Naive thymus-derived CD4-positive, alpha-beta T cell (primary cell): ENCODE measurements around the gene SMARCAL1. TPM values are rescaled to one million over a fixed set of nuclear protein-coding genes. Genes with fewer than 3 reads are reported as not detected.

ENCODE experiments used
- ATAC-seq: fragments of 150-1000 bp; cut with Tn5 transposase; 2 replicates; pipeline ENCODE4 v1.10.0; 2021; ENCODE audit warnings: mild to moderate bottlenecking, moderate library complexity
- CTCF ChIA-PET: fragments of 350-600 bp; sonication (Branson Sonifier 250); formaldehyde crosslinking; loops from one replicate; lab custom pipeline; 2021; ENCODE audit warnings: antibody characterized with exemption; lab: Charles Lee
- POLR2A ChIA-PET: fragments of 350-600 bp; sonication (Branson Sonifier 250); formaldehyde crosslinking; loops from one replicate; lab custom pipeline; 2021; ENCODE audit warnings: antibody characterized with exemption, inconsistent platforms; lab: Charles Lee
- DNase-seq, 9 donors: peaks; one replicate each; pipeline versions ENCODE4 v3.0.0 to v3.0.0-alpha.2; 2020 to 2022; ENCODE audit warnings: mixed read lengths in 1 of 9
- H3K27ac ChIP-seq: one replicate; pipeline ENCODE4 v1.7.0; 2013; ENCODE audit warnings: mild to moderate bottlenecking, low read depth, low read length, moderate library complexity
- H3K27me3 ChIP-seq, 2 donors: one replicate each; pipeline ENCODE4 v1.7.0; 2013; ENCODE audit warnings: low read length in 2 of 2, mild to moderate bottlenecking in 2 of 2, moderate library complexity in 2 of 2; ENCODE audit not compliant: control insufficient read depth in 2 of 2, insufficient read depth in 2 of 2
- H3K36me3 ChIP-seq, 3 experiments: 1 replicate in 2 of 3; 2 replicates in 1 of 3; pipeline ENCODE4 v1.7.0; 2013; ENCODE audit warnings: low read length in 3 of 3, mild to moderate bottlenecking in 3 of 3, moderate library complexity in 1 of 3; ENCODE audit not compliant: insufficient read depth in 3 of 3, control insufficient read depth in 2 of 3
- H3K4me1 ChIP-seq, 2 donors: one replicate each; pipeline ENCODE4 v1.7.0; 2013; ENCODE audit warnings: low read length in 2 of 2, mild to moderate bottlenecking in 2 of 2, moderate library complexity in 1 of 2; ENCODE audit not compliant: control insufficient read depth in 2 of 2, insufficient read depth in 2 of 2
- H3K4me3 ChIP-seq: 2 replicates; pipeline ENCODE4 v1.7.0; 2013; ENCODE audit warnings: mild to moderate bottlenecking, low read length
- H3K9me3 ChIP-seq, 3 experiments: 1 replicate in 2 of 3; 2 replicates in 1 of 3; pipeline ENCODE4 v1.7.0; 2013; ENCODE audit warnings: low read length in 3 of 3; ENCODE audit not compliant: control insufficient read depth in 2 of 3
- H3K27ac Mint-ChIP-seq, 9 donors: one replicate each; pipeline ENCODE4 v1.8.0; 2020 to 2022; ENCODE audit warnings: mixed read lengths in 9 of 9, mild to moderate bottlenecking in 8 of 9, moderate library complexity in 5 of 9, inconsistent platforms in 2 of 9
- H3K27me3 Mint-ChIP-seq, 5 donors: one replicate each; pipeline ENCODE4 v1.8.0; 2021 to 2022; ENCODE audit warnings: mixed read lengths in 5 of 5, mild to moderate bottlenecking in 1 of 5
- H3K36me3 Mint-ChIP-seq, 5 donors: one replicate each; pipeline ENCODE4 v1.8.0; 2020 to 2022; ENCODE audit warnings: mixed read lengths in 5 of 5, mild to moderate bottlenecking in 3 of 5, inconsistent platforms in 1 of 5
- H3K4me1 Mint-ChIP-seq, 7 donors: one replicate each; pipeline ENCODE4 v1.8.0; 2020 to 2022; ENCODE audit warnings: mixed read lengths in 7 of 7, mild to moderate bottlenecking in 3 of 7, inconsistent platforms in 1 of 7
- H3K4me3 Mint-ChIP-seq, 10 donors: one replicate each; pipeline ENCODE4 v1.8.0; 2020 to 2022; ENCODE audit warnings: mild to moderate bottlenecking in 10 of 10, mixed read lengths in 10 of 10, moderate library complexity in 6 of 10, inconsistent platforms in 2 of 10
- H3K9me3 Mint-ChIP-seq, 11 donors: one replicate each; pipeline ENCODE4 v1.8.0; 2020 to 2022; ENCODE audit warnings: mixed read lengths in 11 of 11, mild to moderate bottlenecking in 4 of 11, inconsistent platforms in 1 of 11, moderate library complexity in 1 of 11
- intact Hi-C, 2 donors: fragments of 100-400 bp; cut with micrococcal nuclease; formaldehyde crosslinking; loops; one replicate each; pipeline ENCODE4 v1.15.1; 2023
- polyA plus RNA-seq, 2 donors: library from polyadenylated mRNA; unstranded; fragments of 300-500 nt; fragmentation: Illumina TruSeq; gene quantifications; one replicate each; pipeline ENCODE4 v1.2.3, GENCODE V29; 2021
- total RNA-seq, 6 experiments: library from RNA in 5 of 6; stranded (reverse) in 5 of 6; gene quantifications; 1 replicate in 5 of 6; 2 replicates in 1 of 6; pipeline ENCODE4 v1.2.3 and lab custom pipeline; 2021 to 2026

SMARCAL1 gene
- total RNA-seq (10 to 100 TPM; 16.2 to 30.3 (median 24.6) TPM), polyA plus RNA-seq (10 to 100 TPM; 18.6 to 31.2 TPM), total RNA-seq (lab: John Stamatoyannopoulos, UW) (27.9 reads per million, percentile 58 among the genes with 10 or more reads in this experiment)

DNA sequence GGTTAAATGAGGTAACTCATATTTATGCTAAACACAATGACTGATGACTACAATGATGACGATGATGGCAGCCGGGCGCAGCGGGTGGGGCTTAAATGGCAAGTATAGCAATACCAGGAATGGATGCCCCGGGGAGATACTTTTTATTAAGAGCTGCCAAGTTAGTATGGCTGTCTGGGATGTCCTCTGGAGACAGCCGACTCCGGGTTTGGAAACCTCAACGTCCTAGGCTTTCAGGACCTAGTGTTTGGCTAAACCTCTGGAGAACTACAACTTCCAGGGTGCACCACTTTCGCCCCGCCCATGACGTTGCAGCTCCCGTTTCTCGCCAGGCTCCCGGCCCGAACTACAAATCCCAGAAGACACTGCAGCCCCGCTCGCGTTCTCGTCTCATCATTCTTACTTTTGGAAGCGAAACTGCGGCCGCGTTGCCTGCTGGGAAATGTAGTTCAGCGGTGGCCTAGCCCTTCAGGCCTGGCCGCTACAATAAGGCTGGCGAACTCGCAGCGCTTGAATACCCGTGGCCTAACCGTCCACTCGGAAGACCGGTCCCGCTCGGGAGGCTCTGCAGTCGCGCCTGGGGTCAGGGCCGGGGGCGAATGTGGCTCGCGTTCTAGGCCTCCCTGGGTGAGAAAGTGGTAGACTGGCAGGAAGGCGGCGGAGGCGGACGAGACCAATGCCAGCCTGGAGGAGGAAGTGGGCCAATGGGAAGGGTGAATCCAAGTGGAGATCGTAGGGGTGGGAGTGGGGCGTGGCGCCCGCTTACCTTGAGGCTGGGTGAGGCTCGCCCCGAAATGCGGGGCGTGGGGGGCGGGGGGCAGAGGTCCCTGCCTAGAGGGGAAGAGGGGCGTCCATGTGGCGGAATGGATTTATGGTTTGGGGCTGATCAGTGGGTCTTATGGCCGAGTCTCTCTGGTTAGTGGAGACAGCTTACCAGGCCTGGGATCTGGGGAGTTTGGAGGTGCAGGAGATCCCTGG lies at the start of gene SMARCAL1:
Gene SMARCAL1, plus strand, starts transcription at position 463 of the 978 bp plus-strand sequence. CDS start 2,221 bp downstream, outside the sequence.
- ATAC-seq: peak; percentile 97
- intact Hi-C loops: loop anchor here (1.0 to 5.0 kb wide), 15 partner anchors 24 to 1874 kb away; partner anchors contain the start of genes ATIC (in 2 of the 2), RPL37A (in 2 of the 2), XRCC5 (in 2 of the 2) and AAMP (in 1 of the 2)
- Histone ChIP-seq H3K36me3 (peaks cover 0 to 26% (median 7%) of the 10 kb centered on the region in 3 experiments), H3K9me3 (no peaks in the 10 kb centered on the region), H3K27me3 (no peaks in the 10 kb centered on the region), H3K27ac (peak within 1 kb of the TSS; percentile 83), H3K4me3 (peak within 1 kb of the TSS; percentile 89), H3K4me1 (peaks cover 0 to 7% of the 10 kb centered on the region in 2 donors)
- Mint-ChIP-seq H3K4me3 (peak within 1 kb of the TSS; percentile 85 to 99 (median 98)), H3K36me3 (peaks cover under 1 to 20% (median 5%) of the 10 kb centered on the region in 5 donors), H3K4me1 (peaks cover 6 to 28% (median 23%) of the 10 kb centered on the region in 7 donors), H3K9me3 (peaks cover 0 to 2% (median 0%) of the 10 kb centered on the region in 11 donors), H3K27ac (peak within 1 kb of the TSS; percentile 86 to 97 (median 94)), H3K27me3 (peaks cover 0 to 14% (median 3%) of the 10 kb centered on the region in 5 donors)
- ChIA-PET CTCF (no interaction called here), POLR2A (interaction anchor here (0.7 to 2.3 kb wide), 4 partner anchors 10 to 400 kb away, joined by 3 to 13 read pairs (median 4); partner anchors contain the start of genes RPL37A and XRCC5)
- peak; percentile 93 to 98 (median 97) for DNase-seq

DNA sequence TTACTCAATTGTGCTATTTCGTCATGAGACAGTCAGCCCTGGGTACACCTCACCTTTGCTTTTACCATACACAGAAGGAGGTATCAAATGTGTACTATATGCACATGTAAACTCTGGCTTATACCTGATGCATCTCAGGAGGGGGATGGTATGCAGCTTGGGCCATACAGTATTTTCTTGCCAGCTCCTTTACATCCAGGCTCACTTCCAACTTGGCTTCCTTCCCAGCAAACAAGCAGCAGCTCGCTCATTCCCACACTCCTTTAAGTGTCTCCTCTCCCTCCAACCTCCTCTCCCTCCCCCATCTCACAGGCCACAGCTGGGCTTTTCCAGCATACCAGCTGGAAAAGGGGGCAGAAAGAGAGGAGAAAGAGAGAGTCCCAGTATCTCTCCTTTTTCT lies 49.6 kb upstream of the SMARCAL1 start:
- no peaks in the 10 kb centered on the region for H3K9me3 Mint-ChIP-seq
- no peak overlapping the region for H3K27ac Mint-ChIP-seq

DNA sequence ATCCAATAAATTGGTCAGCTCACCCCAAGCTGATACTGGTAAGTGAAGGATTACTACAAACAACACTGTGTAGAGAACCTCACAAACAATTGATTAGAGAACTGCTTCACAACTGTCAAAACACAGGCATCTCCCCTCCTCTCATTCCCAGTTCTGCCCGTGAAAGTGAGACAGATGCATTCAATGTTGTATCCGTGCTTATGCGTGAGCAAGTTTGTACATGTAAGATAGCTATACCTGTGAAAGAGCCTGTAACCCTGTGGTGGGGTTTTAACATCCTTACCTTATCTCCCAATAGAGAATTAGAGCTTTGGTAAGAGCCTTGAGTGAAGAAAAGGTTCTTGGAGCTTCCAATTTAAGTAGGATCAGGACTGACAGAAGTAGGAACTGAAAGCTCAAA lies 49.1 kb upstream of the SMARCAL1 start:
- Mint-ChIP-seq H3K36me3 (no peaks in the 10 kb centered on the region), H3K4me3 (no peak overlapping the region), H3K27me3 (peaks cover 3 to 85% (median 11%) of the 10 kb centered on the region in 5 donors), H3K27ac (no peak overlapping the region), H3K4me1 (peaks cover 0 to 8% (median 5%) of the 10 kb centered on the region in 7 donors), H3K9me3 (no peaks in the 10 kb centered on the region)
- no peak for DNase-seq
- intact Hi-C loops: no loop called here
- peaks cover 0 to 5% of the 10 kb centered on the region in 2 donors for H3K4me1 ChIP-seq
- CTCF ChIA-PET: interaction anchor here (0.5 kb wide), 1 partner anchor 240 kb away, joined by 3 read pairs; no protein-coding TSS in a partner anchor
- H3K36me3 ChIP-seq: no peaks in the 10 kb centered on the region
- H3K27ac ChIP-seq: no peak overlapping the region
- H3K4me3 ChIP-seq: no peak overlapping the region
- H3K27me3 ChIP-seq: no peaks in the 10 kb centered on the region
- no peak for ATAC-seq
- POLR2A ChIA-PET: no interaction called here
- no peaks in the 10 kb centered on the region for H3K9me3 ChIP-seq

More for the DNA sequence above, 49.6 kb upstream of the SMARCAL1 start:
- no peaks in the 10 kb centered on the region for H3K36me3 ChIP-seq
- Mint-ChIP-seq H3K4me3 (no peak overlapping the region), H3K36me3 (no peaks in the 10 kb centered on the region), H3K4me1 (peaks cover 0 to 8% (median 5%) of the 10 kb centered on the region in 7 donors), H3K27me3 (peaks cover 0 to 85% (median 6%) of the 10 kb centered on the region in 5 donors)
- no peak overlapping the region for H3K4me3 ChIP-seq
- no peak for ATAC-seq
- no peaks in the 10 kb centered on the region for H3K27me3 ChIP-seq
- DNase-seq: no peak
- intact Hi-C loops: no loop called here
- CTCF ChIA-PET: interaction anchor here (0.5 kb wide), 1 partner anchor 239 kb away, joined by 3 read pairs; no protein-coding TSS in a partner anchor
- H3K4me1 ChIP-seq: peaks cover 0 to 5% of the 10 kb centered on the region in 2 donors
- no peaks in the 10 kb centered on the region for H3K9me3 ChIP-seq
- no peak overlapping the region for H3K27ac ChIP-seq
- POLR2A ChIA-PET: no interaction called here

DNA sequence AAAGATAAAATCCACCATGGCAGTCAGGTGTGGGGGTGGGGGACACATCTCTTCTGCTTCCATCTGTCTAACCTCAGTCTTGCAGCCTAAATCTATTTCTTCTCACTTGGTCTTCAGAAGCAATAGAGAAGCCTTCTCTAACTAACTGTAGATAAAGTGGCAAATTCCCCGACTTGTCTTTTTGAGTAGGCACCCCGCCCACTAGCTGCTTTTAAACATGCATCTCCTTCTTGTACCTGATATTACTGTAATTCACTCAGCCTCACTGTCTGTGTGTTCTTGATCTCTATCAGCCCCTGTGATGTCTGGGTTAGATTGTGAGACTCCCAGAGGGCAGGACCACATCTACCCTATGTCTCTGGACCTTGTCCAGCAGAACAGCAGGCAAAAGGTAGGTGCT lies 46.8 kb upstream of the SMARCAL1 start:
- Mint-ChIP-seq H3K36me3 (peaks cover 0 to 6% (median 0%) of the 10 kb centered on the region in 5 donors), H3K4me3 (no peak overlapping the region), H3K4me1 (peaks cover under 1 to 13% (median 6%) of the 10 kb centered on the region in 7 donors), H3K27ac (no peak overlapping the region), H3K27me3 (peaks cover 24 to 85% (median 34%) of the 10 kb centered on the region in 5 donors), H3K9me3 (peaks cover 0 to 5% (median 0%) of the 10 kb centered on the region in 11 donors)
- no peak overlapping the region for H3K4me3 ChIP-seq
- CTCF ChIA-PET: no interaction called here
- ATAC-seq: no peak
- H3K27me3 ChIP-seq: peaks cover 0 to 3% of the 10 kb centered on the region in 2 donors
- intact Hi-C loops: no loop called here
- DNase-seq: no peak
- POLR2A ChIA-PET: no interaction called here
- H3K27ac ChIP-seq: no peak overlapping the region
- H3K4me1 ChIP-seq: peaks cover 0 to 5% of the 10 kb centered on the region in 2 donors
- H3K9me3 ChIP-seq: no peaks in the 10 kb centered on the region
- H3K36me3 ChIP-seq: no peaks in the 10 kb centered on the region

DNA sequence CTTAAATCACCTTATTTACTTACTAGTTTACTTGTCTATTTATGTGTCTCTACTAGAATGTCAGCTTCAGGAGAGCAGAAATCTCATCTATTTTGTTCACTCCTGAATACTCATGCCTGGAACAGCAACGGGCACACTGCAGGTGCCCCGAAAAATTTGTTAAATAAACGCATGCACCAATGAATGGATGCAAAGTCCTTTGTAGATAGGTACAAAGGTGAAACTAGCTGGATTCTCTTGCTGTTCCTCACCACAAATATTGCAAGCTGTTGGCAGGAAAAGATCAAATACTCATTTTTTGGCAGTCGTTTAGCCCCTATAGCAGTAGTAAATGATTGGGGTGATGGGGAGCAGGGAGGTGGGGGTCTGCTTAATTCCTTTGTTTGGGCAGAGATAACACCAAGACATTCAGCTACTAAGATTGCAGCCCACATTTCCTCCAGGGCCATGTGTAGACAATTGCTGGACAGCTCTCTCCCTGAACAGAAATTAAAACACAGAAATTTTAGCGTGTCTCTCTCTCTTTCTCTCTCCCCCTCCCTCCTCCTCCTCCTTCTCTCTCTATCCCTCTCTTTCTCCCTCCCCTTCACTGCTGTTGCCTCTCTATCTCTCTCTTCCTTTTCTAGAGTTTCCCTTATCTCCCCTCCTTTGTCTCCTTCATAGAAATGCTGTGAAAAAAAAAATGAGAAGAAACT lies 45.4 kb upstream of the SMARCAL1 start:
- Mint-ChIP-seq H3K27me3 (peaks cover 29 to 80% (median 41%) of the 10 kb centered on the region in 5 donors), H3K36me3 (peaks cover 0 to 6% (median 0%) of the 10 kb centered on the region in 5 donors), H3K4me1 (peaks cover 6 to 21% (median 13%) of the 10 kb centered on the region in 7 donors), H3K9me3 (peaks cover 0 to 5% (median 0%) of the 10 kb centered on the region in 11 donors), H3K27ac (no peak overlapping the region), H3K4me3 (no peak overlapping the region)
- H3K4me3 ChIP-seq: no peak overlapping the region
- no peak overlapping the region for H3K27ac ChIP-seq
- ATAC-seq: no peak
- no peaks in the 10 kb centered on the region for H3K9me3 ChIP-seq
- POLR2A ChIA-PET: no interaction called here
- H3K27me3 ChIP-seq: peaks cover 4% of the 10 kb centered on the region in 2 donors
- no peak for DNase-seq
- CTCF ChIA-PET: interaction anchor here (0.7 kb wide), 1 partner anchor 9 kb away, joined by 4 read pairs; no protein-coding TSS in a partner anchor
- peaks cover 0 to under 1% of the 10 kb centered on the region in 2 donors for H3K4me1 ChIP-seq
- no peaks in the 10 kb centered on the region for H3K36me3 ChIP-seq
- intact Hi-C loops: no loop called here

DNA sequence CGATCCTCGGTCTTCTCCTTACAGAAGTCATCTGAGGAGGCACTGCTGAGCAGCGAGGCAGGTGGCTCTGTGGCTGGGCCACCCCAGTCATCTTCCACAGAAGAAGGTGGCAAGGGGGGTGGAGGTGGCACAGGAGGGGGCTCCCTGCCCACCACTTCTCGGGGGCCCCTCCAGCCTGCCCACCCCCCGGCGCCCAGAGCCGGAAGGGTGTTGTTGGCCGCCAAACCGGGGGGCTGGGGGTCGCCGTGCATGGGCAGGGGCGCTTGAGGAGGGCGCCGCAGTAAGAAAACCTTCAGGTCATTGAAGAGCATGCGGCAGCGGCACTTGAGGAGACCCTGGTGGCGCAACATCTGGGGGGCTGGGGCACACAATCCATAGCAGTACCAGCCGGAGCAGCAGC lies 42.5 kb upstream of the SMARCAL1 start:
- DNase-seq: no peak
- H3K27ac Mint-ChIP-seq: no peak overlapping the region

More for the DNA sequence above, 42.5 kb upstream of the SMARCAL1 start:
- Mint-ChIP-seq H3K4me1 (peaks cover 12 to 31% (median 21%) of the 10 kb centered on the region in 7 donors), H3K36me3 (peaks cover 0 to 6% (median 0%) of the 10 kb centered on the region in 5 donors), H3K27me3 (peaks cover 46 to 79% (median 54%) of the 10 kb centered on the region in 5 donors), H3K4me3 (no peak overlapping the region), H3K9me3 (peaks cover 0 to 6% (median 2%) of the 10 kb centered on the region in 11 donors)
- ATAC-seq: no peak
- Histone ChIP-seq H3K27me3 (peaks cover 4 to 8% of the 10 kb centered on the region in 2 donors), H3K4me1 (peaks cover 0 to 7% of the 10 kb centered on the region in 2 donors), H3K27ac (no peak overlapping the region), H3K36me3 (no peaks in the 10 kb centered on the region), H3K9me3 (no peaks in the 10 kb centered on the region), H3K4me3 (no peak overlapping the region)
- ChIA-PET POLR2A (no interaction called here), CTCF (no interaction called here)
- intact Hi-C loops: no loop called here
